ENCODE measurements around the gene FKBP8. TPM values are rescaled to one million over a fixed set of nuclear protein-coding genes. Genes with fewer than 3 reads are reported as not detected.

FKBP8 gene
- total RNA-seq, 1 donor from 2014 or later = 195 TPM

DNA sequence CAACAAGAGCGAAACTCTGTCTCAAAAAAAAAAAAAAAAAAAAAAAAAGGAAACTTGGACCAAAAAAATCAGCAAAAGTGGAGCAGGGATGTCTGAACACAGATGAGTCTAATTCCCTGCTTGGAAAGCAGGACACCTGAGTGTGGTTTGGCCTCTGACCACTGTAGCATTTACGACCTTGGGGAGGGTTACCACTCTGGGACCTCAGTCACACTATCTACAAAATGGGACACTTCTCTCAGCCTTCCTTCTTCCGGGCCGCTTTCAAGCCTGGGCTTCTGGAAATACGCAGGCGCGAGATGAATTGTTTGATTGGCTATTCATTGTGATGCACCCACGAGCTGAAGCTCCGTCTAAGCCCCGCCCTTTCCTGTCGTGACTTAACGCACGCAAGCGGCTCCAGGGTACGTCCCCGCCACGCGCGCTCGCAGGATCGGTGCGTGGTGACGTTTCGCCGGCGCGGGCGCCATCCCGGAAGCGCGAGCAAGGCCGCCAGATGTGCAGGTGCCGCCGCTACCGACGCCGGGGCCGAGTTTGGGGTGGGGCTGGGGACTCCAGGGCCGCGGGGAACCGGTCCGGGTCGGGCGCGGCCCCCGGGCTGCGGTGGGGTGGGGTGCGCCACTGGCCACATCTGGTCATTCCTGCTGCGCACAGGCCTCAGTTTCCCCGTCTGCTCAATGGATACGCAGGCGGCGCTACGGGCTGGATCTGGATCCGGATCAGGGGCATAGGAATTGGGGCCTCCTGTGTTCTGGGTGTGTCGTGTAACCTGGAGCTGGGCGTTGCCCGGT lies 14.2 kb upstream of the FKBP8 start, which contains the start of gene KXD1:
Gene KXD1, plus strand, starts transcription at position 460 of the 791 bp plus-strand sequence. CDS start 4,187 bp downstream, outside the sequence.
- TF ChIP-seq, protein P1, sequence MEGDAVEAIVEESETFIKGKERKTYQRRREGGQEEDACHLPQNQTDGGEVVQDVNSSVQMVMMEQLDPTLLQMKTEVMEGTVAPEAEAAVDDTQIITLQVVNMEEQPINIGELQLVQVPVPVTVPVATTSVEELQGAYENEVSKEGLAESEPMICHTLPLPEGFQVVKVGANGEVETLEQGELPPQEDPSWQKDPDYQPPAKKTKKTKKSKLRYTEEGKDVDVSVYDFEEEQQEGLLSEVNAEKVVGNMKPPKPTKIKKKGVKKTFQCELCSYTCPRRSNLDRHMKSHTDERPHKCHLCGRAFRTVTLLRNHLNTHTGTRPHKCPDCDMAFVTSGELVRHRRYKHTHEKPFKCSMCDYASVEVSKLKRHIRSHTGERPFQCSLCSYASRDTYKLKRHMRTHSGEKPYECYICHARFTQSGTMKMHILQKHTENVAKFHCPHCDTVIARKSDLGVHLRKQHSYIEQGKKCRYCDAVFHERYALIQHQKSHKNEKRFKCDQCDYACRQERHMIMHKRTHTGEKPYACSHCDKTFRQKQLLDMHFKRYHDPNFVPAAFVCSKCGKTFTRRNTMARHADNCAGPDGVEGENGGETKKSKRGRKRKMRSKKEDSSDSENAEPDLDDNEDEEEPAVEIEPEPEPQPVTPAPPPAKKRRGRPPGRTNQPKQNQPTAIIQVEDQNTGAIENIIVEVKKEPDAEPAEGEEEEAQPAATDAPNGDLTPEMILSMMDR (IDR thresholded peaks at IDR 0.05) = no peak
- intact Hi-C loops (cut with DNase I) = no loop called here
- peaks cover 14% of the 10 kb centered on the region for H3K4me1 ChIP-seq
- peak within 1 kb of the TSS; percentile 96 for H3K27ac ChIP-seq
- ATAC-seq (peak; percentile 99), DNase-seq (peak; percentile 100)
- no peaks in the 10 kb centered on the region for H3K27me3 ChIP-seq (ENCODE audit: low read depth)
- no peaks in the 10 kb centered on the region for H3K9me3 ChIP-seq
- peak within 1 kb of the TSS; percentile 93 for H3K4me3 ChIP-seq
- peaks cover 8% of the 10 kb centered on the region for H3K36me3 ChIP-seq

DNA sequence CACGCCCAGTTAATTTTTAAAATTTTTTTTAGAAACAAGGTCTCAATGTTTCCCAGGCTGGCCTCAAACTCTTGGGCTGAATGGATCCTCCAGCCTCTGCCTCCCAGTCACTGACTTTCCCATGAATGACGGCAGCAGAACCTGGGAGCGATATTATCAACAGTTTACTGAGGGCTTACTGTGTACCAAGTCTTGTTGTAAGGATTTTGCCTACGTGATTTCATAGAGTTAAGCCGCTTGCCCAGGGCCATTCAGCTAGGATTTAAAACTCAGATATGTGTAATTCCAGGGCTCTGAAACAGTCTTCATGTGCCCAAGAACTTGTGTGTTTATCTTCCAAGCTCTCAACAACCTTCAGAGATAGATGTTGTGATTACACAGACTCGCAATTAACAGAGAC lies 8.3 kb upstream of the FKBP8 start:
- H3K27me3 ChIP-seq (ENCODE audit: low read depth) = no peaks in the 10 kb centered on the region
- H3K27ac ChIP-seq = no peak overlapping the region
- H3K36me3 ChIP-seq = no peaks in the 10 kb centered on the region
- TF ChIP-seq, protein P1 (IDR thresholded peaks at IDR 0.05) = no peak
- ATAC-seq (no peak), DNase-seq (no peak)
- no peak overlapping the region for H3K4me3 ChIP-seq
- no peaks in the 10 kb centered on the region for H3K9me3 ChIP-seq
- no peaks in the 10 kb centered on the region for H3K4me1 ChIP-seq
- intact Hi-C loops (cut with DNase I) = no loop called here

DNA sequence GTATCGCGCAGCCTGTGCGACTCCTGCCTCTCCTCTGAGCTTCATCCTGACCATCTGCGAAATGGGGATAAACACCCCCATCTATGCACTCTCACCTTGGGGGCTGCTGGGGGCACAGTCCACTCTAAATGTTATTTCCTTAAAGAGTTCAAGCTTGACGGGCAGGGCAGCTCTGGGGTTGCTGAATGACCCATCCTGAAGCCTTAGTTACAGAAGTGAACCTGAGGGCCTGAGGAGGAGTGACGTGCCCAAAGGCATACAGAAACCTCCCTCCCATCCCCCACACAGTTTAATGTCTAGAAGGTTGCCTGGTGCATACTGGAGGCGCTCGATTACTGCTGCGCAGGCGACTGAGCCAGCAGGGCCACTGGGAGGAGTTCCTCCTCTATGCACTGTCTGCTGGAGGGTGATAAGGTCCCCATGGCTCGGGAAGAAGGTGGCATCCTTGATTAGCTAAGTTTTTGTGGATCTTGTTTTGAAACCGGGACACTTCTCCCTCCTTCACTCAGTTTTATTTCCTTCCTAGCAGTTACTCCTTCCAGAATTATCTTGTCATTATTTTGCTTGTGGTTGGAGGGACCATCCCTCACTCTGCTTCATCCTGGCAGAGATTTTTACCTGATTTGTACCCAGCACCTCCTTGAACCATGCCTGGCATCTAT lies 572 bp upstream of the FKBP8 start:
- Histone ChIP-seq H3K9me3 (no peaks in the 10 kb centered on the region), H3K36me3 (peaks cover 27% of the 10 kb centered on the region), H3K4me3 (peak overlapping the region; percentile 59), H3K27me3 (ENCODE audit: low read depth) (no peaks in the 10 kb centered on the region), H3K27ac (peak overlapping the region; percentile 86), H3K4me1 (peaks cover 18% of the 10 kb centered on the region)
- intact Hi-C loops (cut with DNase I) = no loop called here
- TF ChIP-seq, protein P1 (IDR thresholded peaks at IDR 0.05) = peak; percentile 10
- ATAC-seq (peak; percentile 71 to 83), DNase-seq (peak; percentile 73)

DNA sequence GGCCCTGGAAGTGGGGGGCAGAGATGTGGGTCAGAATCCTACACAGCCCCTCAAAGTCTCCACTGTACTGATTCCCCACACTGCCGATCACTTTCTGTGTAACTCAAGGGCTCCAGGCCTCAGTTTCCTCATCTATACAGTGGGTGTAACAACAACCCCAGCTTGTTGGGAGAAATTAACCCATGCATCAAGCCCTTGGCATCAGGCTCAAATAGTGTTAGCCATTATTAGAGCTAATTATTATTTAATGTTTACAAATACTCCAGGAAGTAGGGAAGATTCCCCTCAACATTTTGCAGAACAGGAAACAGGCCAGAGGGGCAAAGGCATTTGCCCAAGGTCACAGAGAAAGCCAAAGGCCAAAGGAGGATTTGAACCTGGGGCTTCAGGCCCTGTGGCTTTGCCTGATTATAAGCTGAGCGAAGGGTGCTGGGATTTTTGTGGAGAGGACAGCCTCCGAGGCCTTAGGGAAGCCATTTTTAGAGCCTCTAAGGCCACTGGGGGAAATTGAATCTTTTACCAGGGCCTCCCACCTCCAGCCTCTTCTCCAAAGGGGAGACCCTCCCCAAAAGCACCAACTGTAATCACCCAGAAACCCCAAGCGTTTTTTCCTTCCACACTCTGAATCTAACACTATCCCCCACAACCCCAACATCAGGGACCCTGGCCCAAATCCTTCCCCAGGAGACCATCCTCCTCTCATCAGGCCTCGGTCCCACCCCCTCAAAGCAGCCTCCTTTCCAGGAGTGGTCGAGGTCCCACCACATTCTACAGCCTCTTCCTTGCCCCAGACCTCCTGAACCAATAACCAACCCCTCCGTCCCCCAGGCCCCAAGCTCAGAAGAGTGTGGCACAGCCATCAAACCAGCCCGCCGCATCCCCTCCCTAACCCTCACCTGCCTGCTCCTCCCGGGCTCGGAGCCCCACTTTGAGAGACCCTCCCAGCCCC lies 1.1 kb downstream of the FKBP8 start:
- intact Hi-C loops (cut with DNase I) = no loop called here
- H3K36me3 ChIP-seq = peaks cover 44% of the 10 kb centered on the region
- peak in 1 of 2 donors; percentile 24 for ATAC-seq
- peaks cover 18% of the 10 kb centered on the region for H3K4me1 ChIP-seq
- no peaks in the 10 kb centered on the region for H3K9me3 ChIP-seq
- no peaks in the 10 kb centered on the region for H3K27me3 ChIP-seq (ENCODE audit: low read depth)
- peak overlapping the region; percentile 59 for H3K4me3 ChIP-seq
- TF ChIP-seq, protein P1 (IDR thresholded peaks at IDR 0.05) = no peak
- DNase-seq = no peak
- peak overlapping the region; percentile 86 for H3K27ac ChIP-seq
